Body of pancreas (tissue), 4 donors: ENCODE data around the gene CDKN1A.

Experiments
- POLR2A ChIP-seq, 3 donors: fragments of 450-650 bp; IDR thresholded peaks; one replicate each; pipeline ENCODE4 v1.6.1; 2016; ENCODE audit warnings: antibody characterized with exemption in 3 of 3, mild to moderate bottlenecking in 2 of 3
- TF ChIP-seq, protein P1 (sequence below), 7 experiments: fragments of 450-650 bp in 4 of 7; fragments of 200-600 bp in 3 of 7; sonication (generic) in 3 of 7; IDR thresholded peaks; one replicate each; pipeline ENCODE4 v1.5.1; 2016 to 2019; ENCODE audit warnings: antibody characterized with exemption in 7 of 7

- TF ChIP-seq, protein P1, sequence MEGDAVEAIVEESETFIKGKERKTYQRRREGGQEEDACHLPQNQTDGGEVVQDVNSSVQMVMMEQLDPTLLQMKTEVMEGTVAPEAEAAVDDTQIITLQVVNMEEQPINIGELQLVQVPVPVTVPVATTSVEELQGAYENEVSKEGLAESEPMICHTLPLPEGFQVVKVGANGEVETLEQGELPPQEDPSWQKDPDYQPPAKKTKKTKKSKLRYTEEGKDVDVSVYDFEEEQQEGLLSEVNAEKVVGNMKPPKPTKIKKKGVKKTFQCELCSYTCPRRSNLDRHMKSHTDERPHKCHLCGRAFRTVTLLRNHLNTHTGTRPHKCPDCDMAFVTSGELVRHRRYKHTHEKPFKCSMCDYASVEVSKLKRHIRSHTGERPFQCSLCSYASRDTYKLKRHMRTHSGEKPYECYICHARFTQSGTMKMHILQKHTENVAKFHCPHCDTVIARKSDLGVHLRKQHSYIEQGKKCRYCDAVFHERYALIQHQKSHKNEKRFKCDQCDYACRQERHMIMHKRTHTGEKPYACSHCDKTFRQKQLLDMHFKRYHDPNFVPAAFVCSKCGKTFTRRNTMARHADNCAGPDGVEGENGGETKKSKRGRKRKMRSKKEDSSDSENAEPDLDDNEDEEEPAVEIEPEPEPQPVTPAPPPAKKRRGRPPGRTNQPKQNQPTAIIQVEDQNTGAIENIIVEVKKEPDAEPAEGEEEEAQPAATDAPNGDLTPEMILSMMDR (IDR thresholded peaks at IDR 0.05), result no peak
- TF ChIP-seq POLR2A (IDR thresholded peaks at IDR 0.05), result no peak
These were observed 20.4 kb downstream of the CDKN1A start for GRCh38 chr6:36698871-36699271.
